HG02885 (cell line): ENCODE results near the gene ATAD5.

Experiments used
- ATAC-seq: cut with Tn5 transposase; IDR thresholded peaks from one replicate; pipeline ENCODE4 v1.9.1; 2021; ENCODE audit warnings: mild to moderate bottlenecking; ENCODE audit not compliant: unreplicated experiment, poor library complexity

ATAD5 gene

GRCh38 chr17:30942308-30943079 is 110.7 kb downstream of the ATAD5 start:
- ATAC-seq: no peak
